ENCODE data around the gene AFAP1L2.
"Not testable (repeated sequence)": the region's sequence is repeated elsewhere in the genome, so short reads cannot be mapped to it uniquely, and the experiment has no call there.

The AFAP1L2 gene

GRCh38 chr10:114356751-114357514 lies 47.4 kb downstream of the AFAP1L2 start:
- no peak for DNase-seq (ENCODE audit: low read depth)
- TF ChIP-seq CTCF (IDR thresholded peaks at IDR 0.05; ENCODE audit: insufficient read depth, low read depth, low read length, missing control alignments), result no peak
- H3K4me3 ChIP-seq (ENCODE audit: low read depth, low read length), result no peak overlapping the region

DNA sequence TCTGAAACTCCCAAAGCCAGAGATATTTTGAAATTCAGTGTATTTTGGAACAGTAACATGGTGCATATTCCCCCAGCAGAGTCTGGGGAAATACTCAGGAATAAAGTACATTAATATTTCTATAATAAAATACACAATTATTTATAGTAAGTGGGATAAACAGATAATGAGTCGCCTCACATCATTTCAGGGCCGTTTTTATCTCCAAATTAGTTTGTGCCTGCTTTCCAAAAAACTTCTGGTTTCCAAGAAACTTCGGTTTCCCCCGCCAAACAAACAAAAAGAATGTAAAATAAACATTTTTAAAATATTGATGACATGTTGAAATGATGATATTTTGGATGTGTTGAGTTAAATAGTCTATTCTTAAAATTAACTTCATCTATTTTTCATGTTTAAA lies 48.2 kb downstream of the AFAP1L2 start:
- TF ChIP-seq CTCF (IDR thresholded peaks at IDR 0.05; ENCODE audit: insufficient read depth, low read depth, low read length, missing control alignments), result no peak
- DNase-seq (ENCODE audit: low read depth), result no peak
- no peak overlapping the region for H3K4me3 ChIP-seq (ENCODE audit: low read depth, low read length)

DNA sequence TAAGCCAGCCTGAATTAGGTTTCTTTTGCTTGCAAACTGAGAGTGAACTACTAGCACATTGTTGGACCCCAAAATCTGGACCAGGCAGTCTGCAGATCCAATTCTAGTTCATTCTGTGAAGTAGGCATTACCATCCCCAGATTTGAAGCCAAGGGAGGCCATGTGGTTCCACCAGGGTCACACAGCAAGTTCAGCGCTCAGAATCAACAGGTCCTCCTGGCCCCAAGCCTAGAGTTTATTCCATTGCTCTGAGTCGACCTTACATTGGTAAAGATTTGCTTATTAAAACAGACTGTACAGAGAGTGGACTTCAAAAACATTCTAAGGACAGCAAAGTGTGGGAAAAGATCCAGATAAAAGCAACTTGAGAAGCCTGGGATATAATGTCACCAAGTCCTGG lies 50.9 kb downstream of the AFAP1L2 start:
- H3K4me3 ChIP-seq (ENCODE audit: low read depth, low read length), result no peak overlapping the region
- TF ChIP-seq CTCF (IDR thresholded peaks at IDR 0.05; ENCODE audit: insufficient read depth, low read depth, low read length, missing control alignments), result no peak
- no peak for DNase-seq (ENCODE audit: low read depth)

- no peak for TF ChIP-seq CTCF (IDR thresholded peaks at IDR 0.05; ENCODE audit: insufficient read depth, low read depth, low read length, missing control alignments)
- DNase-seq (ENCODE audit: low read depth), result peak; percentile 21
- H3K4me3 ChIP-seq (ENCODE audit: low read depth, low read length), result no peak overlapping the region
These were observed 51.5 kb downstream of the AFAP1L2 start for GRCh38 chr10:114352653-114353298.

GRCh38 chr10:114350751-114351150 lies 53.6 kb downstream of the AFAP1L2 start:
- H3K4me3 ChIP-seq (ENCODE audit: low read depth, low read length), result no peak overlapping the region
- no peak for DNase-seq (ENCODE audit: low read depth)
- no peak for TF ChIP-seq CTCF (IDR thresholded peaks at IDR 0.05; ENCODE audit: insufficient read depth, low read depth, low read length, missing control alignments)

GRCh38 chr10:114349522-114350215 lies 54.6 kb downstream of the AFAP1L2 start:
- H3K4me3 ChIP-seq (ENCODE audit: low read depth, low read length), result no peak overlapping the region
- DNase-seq (ENCODE audit: low read depth), result no peak
- no peak for TF ChIP-seq CTCF (IDR thresholded peaks at IDR 0.05; ENCODE audit: insufficient read depth, low read depth, low read length, missing control alignments)

GRCh38 chr10:114349071-114349470 lies 55.2 kb downstream of the AFAP1L2 start:
- H3K4me3 ChIP-seq (ENCODE audit: low read depth, low read length); DNase-seq (ENCODE audit: low read depth): not testable (repeated sequence)

Measured in GM12865 (cell line).